Panc1 (cell line): ENCODE measurements around the gene CDH13. TPM values are rescaled to one million over a fixed set of nuclear protein-coding genes. Genes with fewer than 3 reads are reported as not detected.

ENCODE experiments used
- ATAC-seq: fragments of 200-7000 bp; cut with Tn5 transposase; 2 replicates; pipeline ENCODE4 v1.9.1; 2020; ENCODE audit warnings: mild to moderate bottlenecking, moderate library complexity
- BruUV-seq: library from RNA; stranded (reverse); fragments of 400-500 nt; replicated peaks from 2 replicates; lab custom pipeline; 2021; lab: Mats Ljungman, UMichigan
- CTCF ChIA-PET: fragments of 300-600 bp; sonication (Branson Sonifier 250); formaldehyde crosslinking; loops from one replicate; lab custom pipeline; 2022; ENCODE audit warnings: antibody characterized with exemption; lab: Charles Lee
- POLR2A ChIA-PET: fragments of 300-600 bp; sonication (Branson Sonifier 250); formaldehyde crosslinking; loops from one replicate; lab custom pipeline; 2022; ENCODE audit warnings: antibody characterized with exemption; lab: Charles Lee
- DNase-seq: peaks from one replicate; pipeline ENCODE4 v3.0.0-alpha.2; 2010; ENCODE audit warnings: low read depth, low spot score
- H3K27ac ChIP-seq: 2 replicates; pipeline ENCODE4 v1.5.1; 2011; ENCODE audit warnings: mild to moderate bottlenecking, low read length, inconsistent platforms
- H3K27me3 ChIP-seq: fragments of 200-500 bp; sonication (Bioruptor generic); 2 replicates; pipeline ENCODE4 v1.6.0; 2014; ENCODE audit warnings: low read length, inconsistent platforms; ENCODE audit not compliant: control insufficient read depth, insufficient read depth
- H3K36me3 ChIP-seq: fragments of 200-500 bp; sonication (Bioruptor generic); 2 replicates; pipeline ENCODE4 v1.5.1; 2014; ENCODE audit warnings: inconsistent platforms, mild to moderate bottlenecking, low read length, moderate library complexity; ENCODE audit not compliant: control insufficient read depth, insufficient read depth
- H3K4me1 ChIP-seq: 2 replicates; pipeline ENCODE4 v1.5.1; 2011; ENCODE audit warnings: inconsistent platforms, mild to moderate bottlenecking, low read length, moderate library complexity; ENCODE audit not compliant: control insufficient read depth, insufficient read depth
- H3K4me3 ChIP-seq, 2 experiments: 2 replicates each; pipeline ENCODE4 v1.5.1; 2011 to 2012; ENCODE audit warnings: low read depth in 2 of 2, low read length in 2 of 2, mild to moderate bottlenecking in 2 of 2, inconsistent platforms in 1 of 2, moderate library complexity in 1 of 2
- H3K9me3 ChIP-seq: fragments of 200-500 bp; sonication (Bioruptor generic); 2 replicates; pipeline ENCODE4 v1.5.1; 2014; ENCODE audit warnings: low read depth, mild to moderate bottlenecking, inconsistent platforms, low read length, moderate library complexity; ENCODE audit not compliant: control insufficient read depth, insufficient read depth
- CTCF ChIP-seq: fragments of 450-650 bp; IDR thresholded peaks from 2 replicates; pipeline ENCODE4 v1.5.1; 2017; ENCODE audit warnings: mild to moderate bottlenecking
- POLR2AphosphoS5 ChIP-seq: IDR thresholded peaks from 2 replicates; pipeline ENCODE4 v1.6.1; 2012; ENCODE audit warnings: mild to moderate bottlenecking, low read depth, low read length, moderate library complexity
- SIN3A ChIP-seq: IDR thresholded peaks from 2 replicates; pipeline ENCODE4 v1.6.1; 2012; ENCODE audit warnings: low read depth, mild to moderate bottlenecking, low read length, moderate library complexity, borderline replicate concordance; ENCODE audit not compliant: insufficient read depth
- TCF7L2 ChIP-seq: IDR thresholded peaks from 2 replicates; pipeline ENCODE4 v1.6.1; 2011; ENCODE audit warnings: mild to moderate bottlenecking, low read depth, low read length, inconsistent platforms
- in situ Hi-C: cut with HindIII; loops from 2 replicates; pipeline ENCODE4 v1.10.0; 2016; ENCODE audit warnings: low sequenced_read_pairs, low pct_unique_long_range_greater_than_20kb
- intact Hi-C: fragments of 100-400 bp; cut with micrococcal nuclease; formaldehyde crosslinking; loops from one replicate; pipeline ENCODE4 v1.10.0; 2022; ENCODE audit not compliant: unreplicated experiment
- total RNA-seq: library from RNA; stranded (reverse); gene quantifications from one replicate; pipeline ENCODE4 v1.2.1, GENCODE V29; 2021; ENCODE audit not compliant: unreplicated experiment
- TF ChIP-seq, protein P1 (sequence below), 2 experiments: IDR thresholded peaks; 2 replicates each; pipeline ENCODE4 v1.6.1; 2011 to 2012; ENCODE audit warnings: low read depth in 2 of 2, control low read depth in 1 of 2, low read length in 1 of 2, mild to moderate bottlenecking in 1 of 2, moderate library complexity in 1 of 2; ENCODE audit not compliant: insufficient read depth in 1 of 2

Gene CDH13
- total RNA-seq, 1 experiment from 2014 or later, result not detected

- no peak for DNase-seq
These were observed 114.4 kb downstream of the CDH13 start for GRCh38 chr16:82741073-82741615.

GRCh38 chr16:82744958-82745357 lies 118.2 kb downstream of the CDH13 start:
- ChIA-PET CTCF (no interaction called here), POLR2A (interaction anchor here (0.6 kb wide), 1 partner anchor 29 kb away, joined by 5 read pairs; no protein-coding TSS in a partner anchor)
- DNase-seq, result no peak
- intact Hi-C loops (no loop called here), in situ Hi-C loops (no loop called here)
- H3K9me3 ChIP-seq, result no peaks in the 10 kb centered on the region
- no TSS peak for BruUV-seq
- no peaks in the 10 kb centered on the region; the same call in 1 of the 2 replicates for H3K27me3 ChIP-seq
- H3K27ac ChIP-seq, result no peak overlapping the region
- no peak overlapping the region for H3K4me3 ChIP-seq
- TF ChIP-seq, protein P1, sequence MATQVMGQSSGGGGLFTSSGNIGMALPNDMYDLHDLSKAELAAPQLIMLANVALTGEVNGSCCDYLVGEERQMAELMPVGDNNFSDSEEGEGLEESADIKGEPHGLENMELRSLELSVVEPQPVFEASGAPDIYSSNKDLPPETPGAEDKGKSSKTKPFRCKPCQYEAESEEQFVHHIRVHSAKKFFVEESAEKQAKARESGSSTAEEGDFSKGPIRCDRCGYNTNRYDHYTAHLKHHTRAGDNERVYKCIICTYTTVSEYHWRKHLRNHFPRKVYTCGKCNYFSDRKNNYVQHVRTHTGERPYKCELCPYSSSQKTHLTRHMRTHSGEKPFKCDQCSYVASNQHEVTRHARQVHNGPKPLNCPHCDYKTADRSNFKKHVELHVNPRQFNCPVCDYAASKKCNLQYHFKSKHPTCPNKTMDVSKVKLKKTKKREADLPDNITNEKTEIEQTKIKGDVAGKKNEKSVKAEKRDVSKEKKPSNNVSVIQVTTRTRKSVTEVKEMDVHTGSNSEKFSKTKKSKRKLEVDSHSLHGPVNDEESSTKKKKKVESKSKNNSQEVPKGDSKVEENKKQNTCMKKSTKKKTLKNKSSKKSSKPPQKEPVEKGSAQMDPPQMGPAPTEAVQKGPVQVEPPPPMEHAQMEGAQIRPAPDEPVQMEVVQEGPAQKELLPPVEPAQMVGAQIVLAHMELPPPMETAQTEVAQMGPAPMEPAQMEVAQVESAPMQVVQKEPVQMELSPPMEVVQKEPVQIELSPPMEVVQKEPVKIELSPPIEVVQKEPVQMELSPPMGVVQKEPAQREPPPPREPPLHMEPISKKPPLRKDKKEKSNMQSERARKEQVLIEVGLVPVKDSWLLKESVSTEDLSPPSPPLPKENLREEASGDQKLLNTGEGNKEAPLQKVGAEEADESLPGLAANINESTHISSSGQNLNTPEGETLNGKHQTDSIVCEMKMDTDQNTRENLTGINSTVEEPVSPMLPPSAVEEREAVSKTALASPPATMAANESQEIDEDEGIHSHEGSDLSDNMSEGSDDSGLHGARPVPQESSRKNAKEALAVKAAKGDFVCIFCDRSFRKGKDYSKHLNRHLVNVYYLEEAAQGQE (IDR thresholded peaks at IDR 0.05; ENCODE audit: insufficient read depth in 1 of 2, low read depth in 2 of 2, low read length in 1 of 2), result no peak
- no peak for TF ChIP-seq TCF7L2
- TF ChIP-seq POLR2AphosphoS5, result no peak
- no peak for TF ChIP-seq SIN3A
- no peak for TF ChIP-seq CTCF
- H3K36me3 ChIP-seq, result no peaks in the 10 kb centered on the region
- no peak for ATAC-seq
- H3K4me1 ChIP-seq, result no peaks in the 10 kb centered on the region

More at GRCh38 chr16:82741073-82741615, 114.4 kb downstream of the CDH13 start:
- no peak overlapping the region for H3K4me3 ChIP-seq
- TF ChIP-seq CTCF (no peak), TCF7L2 (no peak), POLR2AphosphoS5 (no peak), SIN3A (no peak)
- TF ChIP-seq, protein P1 (IDR thresholded peaks at IDR 0.05; ENCODE audit: insufficient read depth in 1 of 2, low read depth in 2 of 2, low read length in 1 of 2), result no peak
- H3K36me3 ChIP-seq, result no peaks in the 10 kb centered on the region
- intact Hi-C loops, result no loop called here
- no TSS peak for BruUV-seq
- ATAC-seq, result no peak
- no peak overlapping the region for H3K27ac ChIP-seq
- ChIA-PET CTCF (no interaction called here), POLR2A (no interaction called here)
- no peaks in the 10 kb centered on the region for H3K4me1 ChIP-seq
- H3K9me3 ChIP-seq, result no peaks in the 10 kb centered on the region
- in situ Hi-C loops, result no loop called here
- no peaks in the 10 kb centered on the region for H3K27me3 ChIP-seq
